HepG2 (cell line): ENCODE results near the gene AATF. TPM values are rescaled to one million over a fixed set of nuclear protein-coding genes. Genes with fewer than 3 reads are reported as not detected.

ENCODE experiments used
- ARID2 ChIP-seq: sonication (generic); formaldehyde crosslinking; IDR thresholded peaks from 2 replicates; pipeline ENCODE4 v1.8.1; 2022; ENCODE audit warnings: mild to moderate bottlenecking, missing genetic modification reagents, borderline replicate concordance
- EZH2 ChIP-seq: conservative IDR thresholded peaks from 2 replicates; pipeline ENCODE4 v1.6.1; 2012; ENCODE audit warnings: mild to moderate bottlenecking, low read depth, low read length, moderate library complexity
- GPN1 ChIP-seq: sonication (generic); formaldehyde crosslinking; IDR thresholded peaks from 2 replicates; pipeline ENCODE4 v1.5.1; 2020; ENCODE audit warnings: missing genetic modification reagents, borderline replicate concordance
- HHEX ChIP-seq: IDR thresholded peaks from 2 replicates; pipeline ENCODE4 v1.6.1; 2016; ENCODE audit warnings: control low read depth
- NFRKB ChIP-seq: fragments of 450-650 bp; IDR thresholded peaks from 2 replicates; pipeline ENCODE4 v1.6.1; 2017
- NRL ChIP-seq: sonication (generic); formaldehyde crosslinking; IDR thresholded peaks from 2 replicates; pipeline ENCODE4 v1.5.0; 2020; ENCODE audit warnings: missing genetic modification reagents, mild to moderate bottlenecking, moderate library complexity, borderline replicate concordance
- RNF2 ChIP-seq: fragments of 450-650 bp; conservative IDR thresholded peaks from 2 replicates; pipeline ENCODE4 v1.6.1; 2016; ENCODE audit warnings: low read depth
- TBX3 ChIP-seq: fragments of 450-650 bp; IDR thresholded peaks from 2 replicates; pipeline ENCODE4 v1.6.1; 2017; ENCODE audit warnings: antibody characterized with exemption, mild to moderate bottlenecking, inconsistent platforms, borderline replicate concordance
- TCF7 ChIP-seq: sonication (generic); IDR thresholded peaks from 2 replicates; pipeline ENCODE4 v1.6.1; 2016; ENCODE audit warnings: antibody characterized with exemption, low read depth
- TSC22D2 ChIP-seq: sonication (generic); formaldehyde crosslinking; IDR thresholded peaks from 2 replicates; pipeline ENCODE4 v1.5.1; 2020; ENCODE audit warnings: missing genetic modification reagents, mild to moderate bottlenecking, borderline replicate concordance
- ZBTB34 ChIP-seq: sonication (generic); formaldehyde crosslinking; IDR thresholded peaks from 2 replicates; pipeline ENCODE4 v1.8.0; 2022; ENCODE audit warnings: mild to moderate bottlenecking, missing genetic modification reagents
- ZBTB7A ChIP-seq: sonication (generic); formaldehyde crosslinking; IDR thresholded peaks from 2 replicates; pipeline ENCODE4 v1.8.0; 2022; ENCODE audit warnings: mild to moderate bottlenecking, missing genetic modification reagents
- ZNF10 ChIP-seq: sonication (generic); formaldehyde crosslinking; IDR thresholded peaks from 2 replicates; pipeline ENCODE4 v1.4.0; 2020; ENCODE audit warnings: mild to moderate bottlenecking, low read depth, missing genetic modification reagents, borderline replicate concordance
- ZNF484 ChIP-seq: sonication (generic); formaldehyde crosslinking; IDR thresholded peaks from 2 replicates; pipeline ENCODE4 v1.5.1; 2020; ENCODE audit warnings: mild to moderate bottlenecking, low read depth, missing genetic modification reagents, borderline replicate concordance
- ZNF558 ChIP-seq: sonication (generic); formaldehyde crosslinking; IDR thresholded peaks from 2 replicates; pipeline ENCODE4 v1.9.0; 2022; ENCODE audit warnings: mild to moderate bottlenecking, missing genetic modification reagents, borderline replicate concordance
- ZNF75D ChIP-seq: sonication (generic); formaldehyde crosslinking; IDR thresholded peaks from 2 replicates; pipeline ENCODE4 v1.8.1; 2023; ENCODE audit warnings: missing genetic modification reagents, mild to moderate bottlenecking, borderline replicate concordance
- ZNF800 ChIP-seq: sonication (generic); formaldehyde crosslinking; IDR thresholded peaks from 2 replicates; pipeline ENCODE4 v1.4.0; 2020; ENCODE audit warnings: missing genetic modification reagents
- ZZZ3 ChIP-seq: sonication (generic); formaldehyde crosslinking; IDR thresholded peaks from 2 replicates; pipeline ENCODE4 v1.4.0; 2020; ENCODE audit warnings: missing genetic modification reagents, mild to moderate bottlenecking, borderline replicate concordance
- polyA plus RNA-seq, 8 experiments: library from polyadenylated mRNA; depleted of rRNA in 3 of 8; stranded (reverse) in 7 of 8; unstranded in 1 of 8; fragments of >200 nt; fragmentation: Illumina TruSeq in 4 of 8; extraction: Trizol in 4 of 8; gene quantifications; 2 replicates each; pipeline versions ENCODE4 v1.2.1 to v1.2.3, GENCODE V29; 2011 to 2016; ENCODE audit warnings: low read depth in 4 of 8, missing spikeins in 1 of 8, mixed read lengths in 1 of 8; ENCODE audit not compliant: insufficient read depth in 1 of 8
- total RNA-seq, 5 experiments: library from RNA; depleted of rRNA; stranded (reverse); fragments of >200 nt; fragmentation: Illumina TruSeq; extraction: Trizol; gene quantifications; 2 replicates each; pipeline ENCODE4 v1.2.3, GENCODE V29; 2016; ENCODE audit warnings: low read depth in 1 of 5
- TF ChIP-seq, protein P1 (sequence below): conservative IDR thresholded peaks from 2 replicates; pipeline ENCODE4 v1.6.1; 2018; ENCODE audit warnings: missing genetic modification reagents
- TF ChIP-seq, protein P2 (sequence below), 2 experiments: sonication (generic) in 1 of 2; formaldehyde crosslinking in 1 of 2; IDR thresholded peaks; 2 replicates each; pipeline versions ENCODE4 v1.5.1 to v1.6.1; 2011 to 2020; ENCODE audit warnings: borderline replicate concordance in 1 of 2, low read depth in 1 of 2, low read length in 1 of 2, mild to moderate bottlenecking in 1 of 2, missing genetic modification reagents in 1 of 2, moderate library complexity in 1 of 2
- TF ChIP-seq, protein P3 (sequence below): IDR thresholded peaks from 2 replicates; pipeline ENCODE4 v1.6.1; 2016; ENCODE audit warnings: mild to moderate bottlenecking

The AATF gene
- total and polyA plus RNA-seq, 2 of the 13 experiments (the other 11 are each of a cell fraction or from before 2014, with no cell fraction given): 9.1 to 53.3 TPM

GRCh38 chr17:36948717-36949460, at the start of gene AATF (continued):
- TF ChIP-seq ZNF558 (peak; percentile 100), ZNF484 (CRISPR knock-in tag) (peak; percentile 0; the same call in 1 of the 2 replicates), TBX3 (no peak), NFRKB (no peak), TSC22D2 (CRISPR knock-in tag) (peak; percentile 76), RNF2 (peak; percentile 100), EZH2 (no peak), ZZZ3 (CRISPR knock-in tag) (peak; percentile 82), ZNF75D (CRISPR knock-in tag) (peak; percentile 69), ZNF10 (CRISPR knock-in tag) (no peak), ARID2 (CRISPR knock-in tag) (peak; percentile 98), ZBTB7A (CRISPR knock-in tag) (peak; percentile 53; the same call in 1 of the 2 replicates), NRL (CRISPR knock-in tag) (peak; percentile 98), TCF7 (no peak), GPN1 (peak; percentile 83; the same call in 1 of the 2 replicates), ZNF800 (CRISPR knock-in tag) (peak; percentile 88), ZBTB34 (CRISPR knock-in tag) (peak; percentile 86; the same call in 1 of the 2 replicates), HHEX (CRISPR knock-in tag) (no peak)
- TF ChIP-seq, protein P1, sequence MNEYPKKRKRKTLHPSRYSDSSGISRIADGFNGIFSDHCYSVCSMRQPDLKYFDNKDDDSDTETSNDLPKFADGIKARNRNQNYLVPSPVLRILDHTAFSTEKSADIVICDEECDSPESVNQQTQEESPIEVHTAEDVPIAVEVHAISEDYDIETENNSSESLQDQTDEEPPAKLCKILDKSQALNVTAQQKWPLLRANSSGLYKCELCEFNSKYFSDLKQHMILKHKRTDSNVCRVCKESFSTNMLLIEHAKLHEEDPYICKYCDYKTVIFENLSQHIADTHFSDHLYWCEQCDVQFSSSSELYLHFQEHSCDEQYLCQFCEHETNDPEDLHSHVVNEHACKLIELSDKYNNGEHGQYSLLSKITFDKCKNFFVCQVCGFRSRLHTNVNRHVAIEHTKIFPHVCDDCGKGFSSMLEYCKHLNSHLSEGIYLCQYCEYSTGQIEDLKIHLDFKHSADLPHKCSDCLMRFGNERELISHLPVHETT (CRISPR knock-in tag): peak; percentile 85
- TF ChIP-seq, protein P2, sequence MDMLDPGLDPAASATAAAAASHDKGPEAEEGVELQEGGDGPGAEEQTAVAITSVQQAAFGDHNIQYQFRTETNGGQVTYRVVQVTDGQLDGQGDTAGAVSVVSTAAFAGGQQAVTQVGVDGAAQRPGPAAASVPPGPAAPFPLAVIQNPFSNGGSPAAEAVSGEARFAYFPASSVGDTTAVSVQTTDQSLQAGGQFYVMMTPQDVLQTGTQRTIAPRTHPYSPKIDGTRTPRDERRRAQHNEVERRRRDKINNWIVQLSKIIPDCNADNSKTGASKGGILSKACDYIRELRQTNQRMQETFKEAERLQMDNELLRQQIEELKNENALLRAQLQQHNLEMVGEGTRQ (IDR thresholded peaks at IDR 0.05; ENCODE audit: low read depth, low read length): peak; percentile 90
- TF ChIP-seq, protein P2 (CRISPR knock-in tag; IDR thresholded peaks at IDR 0.05; ENCODE audit: borderline replicate concordance): peak; percentile 96
- TF ChIP-seq, protein P3, sequence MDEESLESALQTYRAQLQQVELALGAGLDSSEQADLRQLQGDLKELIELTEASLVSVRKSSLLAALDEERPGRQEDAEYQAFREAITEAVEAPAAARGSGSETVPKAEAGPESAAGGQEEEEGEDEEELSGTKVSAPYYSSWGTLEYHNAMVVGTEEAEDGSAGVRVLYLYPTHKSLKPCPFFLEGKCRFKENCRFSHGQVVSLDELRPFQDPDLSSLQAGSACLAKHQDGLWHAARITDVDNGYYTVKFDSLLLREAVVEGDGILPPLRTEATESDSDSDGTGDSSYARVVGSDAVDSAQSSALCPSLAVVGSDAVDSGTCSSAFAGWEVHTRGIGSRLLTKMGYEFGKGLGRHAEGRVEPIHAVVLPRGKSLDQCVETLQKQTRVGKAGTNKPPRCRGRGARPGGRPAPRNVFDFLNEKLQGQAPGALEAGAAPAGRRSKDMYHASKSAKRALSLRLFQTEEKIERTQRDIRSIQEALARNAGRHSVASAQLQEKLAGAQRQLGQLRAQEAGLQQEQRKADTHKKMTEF (CRISPR knock-in tag): peak; percentile 97
